SK-N-SH (cell line): ENCODE data around the gene UST.

ENCODE experiments used
- FOSL2 ChIP-seq: IDR thresholded peaks from 2 replicates; pipeline ENCODE4 v1.4.0; 2012; ENCODE audit warnings: low read depth, mild to moderate bottlenecking, moderate library complexity, borderline replicate concordance
- GABPA ChIP-seq: IDR thresholded peaks from 2 replicates; pipeline ENCODE4 v1.4.0; 2012; ENCODE audit warnings: low read depth, mild to moderate bottlenecking
- RAD21 ChIP-seq: IDR thresholded peaks from 2 replicates; pipeline ENCODE4 v1.6.1; 2012; ENCODE audit warnings: mild to moderate bottlenecking, low read length
- SIN3A ChIP-seq: IDR thresholded peaks from 2 replicates; pipeline ENCODE4 v1.6.1; 2012; ENCODE audit warnings: low read depth, mild to moderate bottlenecking, low read length, moderate library complexity, borderline replicate concordance
- TF ChIP-seq, protein P1 (sequence below): fragments of 200-600 bp; sonication (generic); IDR thresholded peaks from 2 replicates; pipeline ENCODE4 v1.6.1; 2017; ENCODE audit warnings: antibody characterized with exemption, mild to moderate bottlenecking, moderate library complexity

DNA sequence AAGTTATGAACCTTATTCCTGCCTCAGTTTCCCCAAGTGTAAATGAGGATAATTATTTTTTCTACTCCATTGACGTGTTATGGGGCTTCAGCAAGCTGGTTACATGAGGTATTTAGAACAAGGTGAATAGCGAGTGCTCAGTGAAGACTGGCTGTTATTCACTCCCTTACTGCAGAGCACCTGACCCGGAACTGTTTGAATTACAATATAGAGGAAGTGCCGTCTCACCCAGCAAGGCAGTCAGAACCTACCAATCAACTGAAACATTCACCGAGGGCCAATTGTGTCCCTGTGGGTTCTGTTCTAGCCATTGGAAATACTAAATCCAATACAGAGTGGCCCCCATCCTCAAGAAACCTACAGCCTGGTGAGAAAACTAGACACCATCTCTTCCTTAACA lies 216.9 kb downstream of the UST start:
- TF ChIP-seq FOSL2 (no peak), RAD21 (no peak), GABPA (no peak), SIN3A (no peak)
- TF ChIP-seq, protein P1, sequence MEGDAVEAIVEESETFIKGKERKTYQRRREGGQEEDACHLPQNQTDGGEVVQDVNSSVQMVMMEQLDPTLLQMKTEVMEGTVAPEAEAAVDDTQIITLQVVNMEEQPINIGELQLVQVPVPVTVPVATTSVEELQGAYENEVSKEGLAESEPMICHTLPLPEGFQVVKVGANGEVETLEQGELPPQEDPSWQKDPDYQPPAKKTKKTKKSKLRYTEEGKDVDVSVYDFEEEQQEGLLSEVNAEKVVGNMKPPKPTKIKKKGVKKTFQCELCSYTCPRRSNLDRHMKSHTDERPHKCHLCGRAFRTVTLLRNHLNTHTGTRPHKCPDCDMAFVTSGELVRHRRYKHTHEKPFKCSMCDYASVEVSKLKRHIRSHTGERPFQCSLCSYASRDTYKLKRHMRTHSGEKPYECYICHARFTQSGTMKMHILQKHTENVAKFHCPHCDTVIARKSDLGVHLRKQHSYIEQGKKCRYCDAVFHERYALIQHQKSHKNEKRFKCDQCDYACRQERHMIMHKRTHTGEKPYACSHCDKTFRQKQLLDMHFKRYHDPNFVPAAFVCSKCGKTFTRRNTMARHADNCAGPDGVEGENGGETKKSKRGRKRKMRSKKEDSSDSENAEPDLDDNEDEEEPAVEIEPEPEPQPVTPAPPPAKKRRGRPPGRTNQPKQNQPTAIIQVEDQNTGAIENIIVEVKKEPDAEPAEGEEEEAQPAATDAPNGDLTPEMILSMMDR: no peak
